Small intestine (tissue), 7 donors: ENCODE data around the gene TCTN1. TPM values are rescaled to one million over a fixed set of nuclear protein-coding genes. Genes with fewer than 3 reads are reported as not detected.

Source experiments
- DNase-seq, 2 donors: peaks; one replicate each; pipeline versions ENCODE4 v3.0.0 to v3.0.0-alpha.2; 2013
- FAIRE-seq: peaks from 2 replicates; lab custom pipeline; 2012; peaks lifted over from hg19 to GRCh38; lab: Jason Lieb, UNC
- H3K27ac ChIP-seq, 3 donors: one replicate each; pipeline ENCODE4 v1.5.1; 2013; ENCODE audit warnings: low read length in 2 of 3, mild to moderate bottlenecking in 2 of 3, control low read depth in 1 of 3, inconsistent platforms in 1 of 3, low read depth in 1 of 3, moderate library complexity in 1 of 3
- H3K27me3 ChIP-seq, 3 donors: one replicate each; pipeline ENCODE4 v1.6.1; 2013; ENCODE audit warnings: low read length in 3 of 3, inconsistent platforms in 1 of 3; ENCODE audit not compliant: control insufficient read depth in 3 of 3, insufficient read depth in 3 of 3
- H3K36me3 ChIP-seq, 3 donors: one replicate each; pipeline ENCODE4 v1.6.1; 2013; ENCODE audit warnings: low read length in 3 of 3, inconsistent platforms in 1 of 3, low read depth in 1 of 3, mild to moderate bottlenecking in 1 of 3, moderate library complexity in 1 of 3; ENCODE audit not compliant: control insufficient read depth in 3 of 3, insufficient read depth in 2 of 3
- H3K4me1 ChIP-seq, 3 donors: one replicate each; pipeline ENCODE4 v1.6.1; 2013; ENCODE audit warnings: low read length in 2 of 3, inconsistent platforms in 1 of 3, low read depth in 1 of 3, mild to moderate bottlenecking in 1 of 3, moderate library complexity in 1 of 3; ENCODE audit not compliant: control insufficient read depth in 3 of 3, insufficient read depth in 2 of 3
- H3K4me3 ChIP-seq, 3 donors: one replicate each; pipeline ENCODE4 v1.5.1; 2013; ENCODE audit warnings: low read length in 3 of 3, control low read depth in 1 of 3, inconsistent platforms in 1 of 3, low read depth in 1 of 3, mild to moderate bottlenecking in 1 of 3, moderate library complexity in 1 of 3
- H3K9me3 ChIP-seq, 2 donors: one replicate each; pipeline ENCODE4 v1.6.1; 2013; ENCODE audit warnings: low read depth in 1 of 2, low read length in 1 of 2; ENCODE audit not compliant: control insufficient read depth in 2 of 2, insufficient read depth in 1 of 2
- WGBS, 3 donors: extraction: QIAGEN DNeasy Blood & Tissue Kit; methylation state at CpG; one replicate each; pipeline ENCODE4 v1.1.7; 2013; 5-methylcytosine and 5-hydroxymethylcytosine counted together
- polyA plus RNA-seq, 4 donors: library from polyadenylated mRNA; stranded (reverse) in 3 of 4; unstranded in 1 of 4; fragments of 200-250 nt in 3 of 4; fragments of 120-200 nt in 1 of 4; gene quantifications; one replicate each; pipeline versions ENCODE4 v1.2.1 to v1.2.3, GENCODE V29; 2013
- donor health status: healthy with polysubstance abuse.
- donor health status: control.
- donor health status: control.
- donor health status: Bipolar disorder and iron deficiency.
- donor health status: healthy.

Gene TCTN1
- polyA plus RNA-seq, 4 donors, result 0.67 to 25.2 (median 3.6) TPM

- Histone ChIP-seq H3K4me1 (no peaks in the 10 kb centered on the region), H3K36me3 (peaks cover 0 to 2% (median 0%) of the 10 kb centered on the region in 3 donors), H3K4me3 (no peak overlapping the region), H3K9me3 (peaks cover 0 to 21% of the 10 kb centered on the region in 2 donors), H3K27me3 (no peaks in the 10 kb centered on the region), H3K27ac (no peak overlapping the region)
- 27 to 63% (median 46%) methylated on average over 5 of the region's 5 CpGs for WGBS, 3 donors
- FAIRE-seq, result no peak
- DNase-seq, result no peak
Measured at GRCh38 chr12:110669193-110669502, 55.2 kb downstream of the TCTN1 start.

- H3K27ac ChIP-seq, result no peak overlapping the region
- FAIRE-seq, result no peak
Measured at GRCh38 chr12:110670161-110670701, 56.3 kb downstream of the TCTN1 start.

GRCh38 chr12:110676171-110676570 lies 62.2 kb downstream of the TCTN1 start:
- no peaks in the 10 kb centered on the region for H3K4me1 ChIP-seq
- FAIRE-seq (no peak), DNase-seq (no peak)
- 50 to 84% (median 62%) methylated on average over 4 of the region's 4 CpGs for WGBS, 3 donors
- H3K27ac ChIP-seq, result no peak overlapping the region
- H3K27me3 ChIP-seq, result no peaks in the 10 kb centered on the region
- H3K9me3 ChIP-seq, result no peaks in the 10 kb centered on the region
- peaks cover 0 to 2% (median 0%) of the 10 kb centered on the region in 3 donors for H3K36me3 ChIP-seq
- H3K4me3 ChIP-seq, result no peak overlapping the region

More at GRCh38 chr12:110670161-110670701, 56.3 kb downstream of the TCTN1 start:
- Histone ChIP-seq H3K9me3 (peaks cover 0 to 16% of the 10 kb centered on the region in 2 donors), H3K27me3 (no peaks in the 10 kb centered on the region), H3K4me3 (no peak overlapping the region), H3K36me3 (peaks cover 0 to 2% (median 0%) of the 10 kb centered on the region in 3 donors), H3K4me1 (no peaks in the 10 kb centered on the region)
- DNase-seq, result no peak
- 47 to 54% (median 53%) methylated on average over 4 of the region's 4 CpGs for WGBS, 3 donors

- H3K9me3 ChIP-seq, result no peaks in the 10 kb centered on the region
- DNase-seq, result no peak
- no peak overlapping the region for H3K4me3 ChIP-seq
- no peaks in the 10 kb centered on the region for H3K36me3 ChIP-seq
- H3K27ac ChIP-seq, result no peak overlapping the region
- no peak for FAIRE-seq
- no peaks in the 10 kb centered on the region for H3K27me3 ChIP-seq
- no peaks in the 10 kb centered on the region for H3K4me1 ChIP-seq
- WGBS, 3 donors, result 53 to 69% (median 57%) methylated on average over 5 of the region's 5 CpGs
Measured at GRCh38 chr12:110677206-110677911, 63.4 kb downstream of the TCTN1 start.

- 79 to 98% (median 89%) methylated on average over 4 of the region's 4 CpGs for WGBS, 3 donors
- Histone ChIP-seq H3K4me1 (no peaks in the 10 kb centered on the region), H3K27ac (no peak overlapping the region), H3K27me3 (no peaks in the 10 kb centered on the region), H3K9me3 (no peaks in the 10 kb centered on the region), H3K4me3 (no peak overlapping the region), H3K36me3 (no peaks in the 10 kb centered on the region)
- FAIRE-seq (no peak), DNase-seq (no peak)
Measured at GRCh38 chr12:110677982-110678381, 64.1 kb downstream of the TCTN1 start.

GRCh38 chr12:110679201-110679600 lies 65.3 kb downstream of the TCTN1 start:
- no peak for DNase-seq
- Histone ChIP-seq H3K27me3 (no peaks in the 10 kb centered on the region), H3K4me3 (no peak overlapping the region), H3K4me1 (no peaks in the 10 kb centered on the region), H3K9me3 (no peaks in the 10 kb centered on the region), H3K36me3 (no peaks in the 10 kb centered on the region), H3K27ac (no peak overlapping the region)
- WGBS, 3 donors, result 94 to 96% (median 95%) methylated on average over 11 to 12 of the region's 12 CpGs
- FAIRE-seq, result no peak

- Histone ChIP-seq H3K4me1 (no peaks in the 10 kb centered on the region), H3K27me3 (no peaks in the 10 kb centered on the region), H3K9me3 (no peaks in the 10 kb centered on the region), H3K36me3 (no peaks in the 10 kb centered on the region), H3K27ac (no peak overlapping the region), H3K4me3 (no peak overlapping the region)
- 64 to 77% (median 72%) methylated on average over 1 of the region's 1 CpG for WGBS, 3 donors
- DNase-seq (no peak), FAIRE-seq (no peak)
Measured at GRCh38 chr12:110680032-110680431, 66.1 kb downstream of the TCTN1 start.

- H3K4me3 ChIP-seq, result no peak overlapping the region
- 95 to 98% (median 98%) methylated on average over 2 of the region's 2 CpGs for WGBS, 3 donors
Measured at GRCh38 chr12:110683888-110684287, 70.0 kb downstream of the TCTN1 start.

More at GRCh38 chr12:110683888-110684287, 70.0 kb downstream of the TCTN1 start:
- no peaks in the 10 kb centered on the region for H3K36me3 ChIP-seq
- H3K4me1 ChIP-seq, result peaks cover 0 to 9% (median 0%) of the 10 kb centered on the region in 3 donors
- peaks cover 0 to 16% (median 0%) of the 10 kb centered on the region in 3 donors for H3K27me3 ChIP-seq
- DNase-seq (no peak), FAIRE-seq (no peak)
- no peaks in the 10 kb centered on the region for H3K9me3 ChIP-seq
- no peak overlapping the region for H3K27ac ChIP-seq
